Measurements from ENCODE around the gene CRTAC1. TPM values are rescaled to one million over a fixed set of nuclear protein-coding genes. Genes with fewer than 3 reads are reported as not detected.

CRTAC1 gene
- total RNA-seq, 1 experiment from 2014 or later = not detected

DNA sequence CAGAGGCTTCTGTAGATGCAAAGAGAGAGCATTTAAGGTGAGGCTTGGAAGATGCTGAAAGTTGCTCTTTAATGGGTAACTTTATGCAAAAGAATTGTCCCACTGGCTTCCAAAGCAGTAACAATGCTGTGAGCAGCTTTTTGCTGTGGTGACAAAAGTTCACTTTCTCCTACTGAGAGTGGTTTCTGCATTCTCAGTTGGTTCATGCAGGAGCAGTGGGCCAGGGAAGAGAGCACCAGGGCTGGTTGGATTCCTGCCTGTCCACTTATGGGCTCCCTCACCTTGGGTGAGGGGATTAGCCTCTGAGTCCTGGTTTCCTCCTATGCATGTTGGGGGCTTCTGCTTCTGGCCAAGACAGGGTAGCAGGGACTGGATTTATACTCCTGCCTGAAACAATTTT is 211.8 kb downstream of the CRTAC1 start:
- DNase-seq (ENCODE audit: extremely low read depth, low read depth) = no peak

DNA sequence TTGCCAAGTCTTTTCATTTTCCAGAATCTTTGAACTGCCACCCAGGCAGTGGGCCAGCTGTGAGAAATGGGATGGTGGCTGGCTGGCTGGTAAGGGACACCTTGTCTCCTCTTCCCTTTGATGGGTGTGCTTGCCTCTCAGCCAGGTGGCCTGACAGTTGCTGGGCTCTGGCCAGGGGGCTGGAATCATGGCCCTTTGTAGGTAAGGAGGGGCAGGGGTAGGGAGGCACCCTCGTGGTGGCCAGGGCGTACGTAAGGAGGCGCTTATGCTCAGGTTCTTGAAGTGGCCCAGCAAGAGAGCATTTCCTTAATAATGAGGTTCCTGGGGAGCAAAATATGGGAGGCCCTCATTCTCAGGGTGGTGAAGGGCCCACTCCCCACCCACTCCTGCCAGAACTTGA is 213.8 kb downstream of the CRTAC1 start:
- no peak for DNase-seq (ENCODE audit: extremely low read depth, low read depth)

Small RNA genes lying within 50 kb of the gene (small RNA-seq; reads per million reads assigned to genes)
- gene AL355301.1 = 0 reads per million in 2 experiments

Other genes starting within 250 kb of the CRTAC1 start
- 0.02 TPM in 1 of 2 replicates, not detected in the other for gene GOLGA7B, start 180.8 kb downstream of the CRTAC1 start, total RNA-seq (2014; rRNA removed; shearing (Covaris generic))
- 8.8 and 10.9 TPM in 2 replicates for gene R3HCC1L, start 104.0 kb upstream of the CRTAC1 start, total RNA-seq (2014; rRNA removed; shearing (Covaris generic))
- gene LOXL4, start 237.6 kb upstream of the CRTAC1 start, total RNA-seq (2014; rRNA removed; shearing (Covaris generic)) = 0.09 and 0.20 TPM in 2 replicates